ENCODE results near the gene MAN2B2. TPM values are rescaled to one million over a fixed set of nuclear protein-coding genes. Genes with fewer than 3 reads are reported as not detected.

Gene MAN2B2
- total and polyA plus RNA-seq, 9 of the 15 experiments (the other 6 are each of a cell fraction or from before 2014, with no cell fraction given): 0.21 to 8.8 (median 3.7) TPM

- TF ChIP-seq ATF3 (IDR thresholded peaks at IDR 0.05) (peak; percentile 88), ATF3 (CRISPR knock-in tag; conservative IDR thresholded peaks at IDR 0.05) (no peak), RCOR1 (IDR thresholded peaks at IDR 0.05; ENCODE audit: borderline replicate concordance in 1 of 2, low read depth in 2 of 2, low read length in 2 of 2) (peak in 1 of 2 experiments; percentile 53; a peak in 1 of 4 replicates), ZNF316 (IDR thresholded peaks at IDR 0.05) (no peak), ZNF512 (tag; IDR thresholded peaks at IDR 0.05) (no peak), TBL1XR1 (IDR thresholded peaks at IDR 0.05; ENCODE audit: low read length in 2 of 2) (no peak), CREB1 (IDR thresholded peaks at IDR 0.05) (no peak), CREB1 (CRISPR knock-in tag; IDR thresholded peaks at IDR 0.05) (no peak), MTA3 (IDR thresholded peaks at IDR 0.05; ENCODE audit: borderline replicate concordance) (no peak), ZNF311 (CRISPR knock-in tag; IDR thresholded peaks at IDR 0.05) (peak; percentile 36; the same call in 1 of the 2 replicates), KAT8 (IDR thresholded peaks at IDR 0.05; ENCODE audit: low read depth) (no peak), ZNF354B (CRISPR knock-in tag; IDR thresholded peaks at IDR 0.05) (no peak), RBM14 (IDR thresholded peaks at IDR 0.05; ENCODE audit: borderline replicate concordance, insufficient read depth, low read depth, low read length) (no peak), ZNF274 (IDR thresholded peaks at IDR 0.05; ENCODE audit: borderline replicate concordance, low read depth, low read length) (no peak), ASH1L (IDR thresholded peaks at IDR 0.05; ENCODE audit: borderline replicate concordance, low read depth, partially characterized antibody) (no peak), YY1 (IDR thresholded peaks at IDR 0.05; ENCODE audit: borderline replicate concordance in 1 of 3, control insufficient read depth in 1 of 3, extremely low read depth in 1 of 3, insufficient read depth in 3 of 3, insufficient read length in 1 of 3, insufficient replicate concordance in 2 of 3, low read depth in 1 of 3, low read length in 2 of 3) (no peak), HDGF (IDR thresholded peaks at IDR 0.05) (no peak), TOE1 (IDR thresholded peaks at IDR 0.05; ENCODE audit: borderline replicate concordance) (no peak), TOE1 (CRISPR knock-in tag; IDR thresholded peaks at IDR 0.05; ENCODE audit: borderline replicate concordance, low read depth) (no peak), ZC3H4 (CRISPR knock-in tag; IDR thresholded peaks at IDR 0.05; ENCODE audit: borderline replicate concordance) (no peak)
- TF ChIP-seq, protein P1, sequence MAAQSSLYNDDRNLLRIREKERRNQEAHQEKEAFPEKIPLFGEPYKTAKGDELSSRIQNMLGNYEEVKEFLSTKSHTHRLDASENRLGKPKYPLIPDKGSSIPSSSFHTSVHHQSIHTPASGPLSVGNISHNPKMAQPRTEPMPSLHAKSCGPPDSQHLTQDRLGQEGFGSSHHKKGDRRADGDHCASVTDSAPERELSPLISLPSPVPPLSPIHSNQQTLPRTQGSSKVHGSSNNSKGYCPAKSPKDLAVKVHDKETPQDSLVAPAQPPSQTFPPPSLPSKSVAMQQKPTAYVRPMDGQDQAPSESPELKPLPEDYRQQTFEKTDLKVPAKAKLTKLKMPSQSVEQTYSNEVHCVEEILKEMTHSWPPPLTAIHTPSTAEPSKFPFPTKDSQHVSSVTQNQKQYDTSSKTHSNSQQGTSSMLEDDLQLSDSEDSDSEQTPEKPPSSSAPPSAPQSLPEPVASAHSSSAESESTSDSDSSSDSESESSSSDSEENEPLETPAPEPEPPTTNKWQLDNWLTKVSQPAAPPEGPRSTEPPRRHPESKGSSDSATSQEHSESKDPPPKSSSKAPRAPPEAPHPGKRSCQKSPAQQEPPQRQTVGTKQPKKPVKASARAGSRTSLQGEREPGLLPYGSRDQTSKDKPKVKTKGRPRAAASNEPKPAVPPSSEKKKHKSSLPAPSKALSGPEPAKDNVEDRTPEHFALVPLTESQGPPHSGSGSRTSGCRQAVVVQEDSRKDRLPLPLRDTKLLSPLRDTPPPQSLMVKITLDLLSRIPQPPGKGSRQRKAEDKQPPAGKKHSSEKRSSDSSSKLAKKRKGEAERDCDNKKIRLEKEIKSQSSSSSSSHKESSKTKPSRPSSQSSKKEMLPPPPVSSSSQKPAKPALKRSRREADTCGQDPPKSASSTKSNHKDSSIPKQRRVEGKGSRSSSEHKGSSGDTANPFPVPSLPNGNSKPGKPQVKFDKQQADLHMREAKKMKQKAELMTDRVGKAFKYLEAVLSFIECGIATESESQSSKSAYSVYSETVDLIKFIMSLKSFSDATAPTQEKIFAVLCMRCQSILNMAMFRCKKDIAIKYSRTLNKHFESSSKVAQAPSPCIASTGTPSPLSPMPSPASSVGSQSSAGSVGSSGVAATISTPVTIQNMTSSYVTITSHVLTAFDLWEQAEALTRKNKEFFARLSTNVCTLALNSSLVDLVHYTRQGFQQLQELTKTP (IDR thresholded peaks at IDR 0.05; ENCODE audit: low read depth in 1 of 2, partially characterized antibody in 2 of 2): peak; percentile 14 to 50
These were observed 58.3 kb downstream of the MAN2B2 start (continued) for GRCh38 chr4:6633091-6633906.

Measured in K562 (cell line).